HG02885 (cell line): Measurements from ENCODE around the gene ZSCAN32.

Source experiments
- ATAC-seq: cut with Tn5 transposase; IDR thresholded peaks from one replicate; pipeline ENCODE4 v1.9.1; 2021; ENCODE audit warnings: mild to moderate bottlenecking; ENCODE audit not compliant: unreplicated experiment, poor library complexity

The ZSCAN32 gene

GRCh38 chr16:3400779-3401688 is at the start of gene ZSCAN32, which contains the start of gene ZNF174:
Gene ZSCAN32, minus strand, starts transcription at chr16:3401004. Its CDS starts 3,447 bp downstream, at chr16:3397557.
Gene ZNF174, plus strand, starts transcription at chr16:3401215. Its CDS starts 790 bp downstream, at chr16:3402005.
- peak; percentile 97 for ATAC-seq

GRCh38 chr16:3444032-3444388 is 43.2 kb upstream of the ZSCAN32 start:
- ATAC-seq, result peak; percentile 16

GRCh38 chr16:3443108-3444031 is 42.6 kb upstream of the ZSCAN32 start, which contains the start of the genes NAA60 and ZNF597:
Gene NAA60, plus strand, starts transcription at chr16:3443680. Its CDS starts 32,548 bp downstream, at chr16:3476228.
Gene ZNF597, minus strand, starts transcription at chr16:3443504. Its CDS starts 351 bp downstream, at chr16:3443153.
- ATAC-seq, result peak; percentile 91

- ATAC-seq, result no peak
Measured at GRCh38 chr16:3439637-3440036, 38.8 kb upstream of the ZSCAN32 start.

- ATAC-seq, result no peak
Measured at GRCh38 chr16:3434373-3434772, 33.6 kb upstream of the ZSCAN32 start.

- ATAC-seq, result no peak
Measured at GRCh38 chr16:3431779-3432219, 31.0 kb upstream of the ZSCAN32 start.

- ATAC-seq, result no peak
Measured at GRCh38 chr16:3413730-3414379, 13.1 kb upstream of the ZSCAN32 start.

- no peak for ATAC-seq
Measured at GRCh38 chr16:3408561-3409197, 7.9 kb upstream of the ZSCAN32 start.

- no peak for ATAC-seq
Measured at GRCh38 chr16:3401719-3402397, 1.1 kb upstream of the ZSCAN32 start.

- no peak for ATAC-seq
Measured at GRCh38 chr16:3400446-3400778, 392 bp downstream of the ZSCAN32 start.

- no peak for ATAC-seq
Measured at GRCh38 chr16:3389663-3390338, 11.0 kb downstream of the ZSCAN32 start.

GRCh38 chr16:3388325-3388724 is 12.5 kb downstream of the ZSCAN32 start:
- no peak for ATAC-seq

GRCh38 chr16:3383045-3383448 is 17.8 kb downstream of the ZSCAN32 start:
- ATAC-seq, result no peak

- ATAC-seq, result no peak
Measured at GRCh38 chr16:3377917-3378316, 22.9 kb downstream of the ZSCAN32 start.

GRCh38 chr16:3375680-3376079 is 25.1 kb downstream of the ZSCAN32 start:
- ATAC-seq, result no peak

GRCh38 chr16:3369073-3369472 is 31.7 kb downstream of the ZSCAN32 start:
- no peak for ATAC-seq

GRCh38 chr16:3364774-3365427 is 35.9 kb downstream of the ZSCAN32 start:
- no peak for ATAC-seq

GRCh38 chr16:3363793-3364192 is 37.0 kb downstream of the ZSCAN32 start:
- ATAC-seq, result no peak
